ENCODE results near the gene HES5. TPM values are rescaled to one million over a fixed set of nuclear protein-coding genes. Genes with fewer than 3 reads are reported as not detected.

Gene HES5
- total and polyA plus RNA-seq, 2 of the 13 experiments (the other 11 are each of a cell fraction or from before 2014, with no cell fraction given), result not detected

- TF ChIP-seq MEIS1 (CRISPR knock-in tag; IDR thresholded peaks at IDR 0.05; ENCODE audit: borderline replicate concordance), result peak; percentile 15; the same call in 1 of the 2 replicates
- no peak for TF ChIP-seq ZBTB3 (CRISPR knock-in tag; IDR thresholded peaks at IDR 0.05; ENCODE audit: borderline replicate concordance, low read depth)
- TF ChIP-seq ZNF616 (CRISPR knock-in tag; IDR thresholded peaks at IDR 0.05; ENCODE audit: low read depth), result 0 out of 2 replicates have a peak, but pooled peaks have one; percentile 21
- TF ChIP-seq ZEB1 (IDR thresholded peaks at IDR 0.05; ENCODE audit: insufficient replicate concordance, low read depth), result peak; percentile 28
- TF ChIP-seq NR2F1 (CRISPR knock-in tag; IDR thresholded peaks at IDR 0.05), result no peak; a peak in 1 of 4 replicates
- no peak for TF ChIP-seq KMT2A (CRISPR knock-in tag; IDR thresholded peaks at IDR 0.05)
- peak; percentile 48 for TF ChIP-seq NR2F6 (IDR thresholded peaks at IDR 0.05)
- TF ChIP-seq NR2F6 (CRISPR knock-in tag; IDR thresholded peaks at IDR 0.05), result peak; percentile 49; the same call in 1 of the 2 replicates
- TF ChIP-seq NPAS2 (CRISPR knock-in tag; IDR thresholded peaks at IDR 0.05; ENCODE audit: borderline replicate concordance), result no peak
- TF ChIP-seq KDM4B (CRISPR knock-in tag; IDR thresholded peaks at IDR 0.05), result no peak
- no peak for TF ChIP-seq TCF7L2 (IDR thresholded peaks at IDR 0.05; ENCODE audit: low read depth, low read length)
- TF ChIP-seq ETV5 (CRISPR knock-in tag; IDR thresholded peaks at IDR 0.05; ENCODE audit: borderline replicate concordance), result peak; percentile 76
- TF ChIP-seq ZFP36L1 (CRISPR knock-in tag; IDR thresholded peaks at IDR 0.05), result no peak
- TF ChIP-seq MNT (IDR thresholded peaks at IDR 0.05), result no peak
- no peak for TF ChIP-seq USF2 (IDR thresholded peaks at IDR 0.05; ENCODE audit: low read depth, low read length)
- no peak for TF ChIP-seq USF2 (CRISPR knock-in tag; IDR thresholded peaks at IDR 0.05; ENCODE audit: borderline replicate concordance)
- TF ChIP-seq MBD4 (IDR thresholded peaks at IDR 0.05; ENCODE audit: borderline replicate concordance, low read length), result no peak
- no peak for TF ChIP-seq HMGXB3 (CRISPR knock-in tag; IDR thresholded peaks at IDR 0.05; ENCODE audit: borderline replicate concordance)
- no peak for TF ChIP-seq U2AF1 (optimal IDR thresholded peaks at IDR 0.05; ENCODE audit: low read depth, low read length)
- 0 out of 2 replicates have a peak, but pooled peaks have one; percentile 17 for TF ChIP-seq ZMYM2 (CRISPR knock-in tag; IDR thresholded peaks at IDR 0.05)
Measured at GRCh38 chr1:2556678-2557481, 26.8 kb upstream of the HES5 start (continued).

Measured in HepG2 (cell line).